CD14-positive monocyte (primary cell): ENCODE results near the gene SMR3B. TPM values are rescaled to one million over a fixed set of nuclear protein-coding genes. Genes with fewer than 3 reads are reported as not detected.

ENCODE experiments used
- DNase-seq, 3 donors: peaks; one replicate each; pipeline ENCODE4 v3.0.0-alpha.2; 2011 to 2022
- H2AFZ ChIP-seq: 2 replicates; pipeline ENCODE4 v1.6.0; 2012; ENCODE audit warnings: mild to moderate bottlenecking, low read depth, low read length, inconsistent platforms; ENCODE audit not compliant: insufficient read depth, poor library complexity, severe bottlenecking
- H3K27ac ChIP-seq, 2 donors: 1 replicate in 1 of 2; 2 replicates in 1 of 2; pipeline ENCODE4 v1.5.1; 2012 to 2013; ENCODE audit warnings: low read length in 2 of 2, control low read depth in 1 of 2, inconsistent platforms in 1 of 2, low read depth in 1 of 2, mild to moderate bottlenecking in 1 of 2
- H3K27me3 ChIP-seq, 2 donors: one replicate each; pipeline versions ENCODE4 v1.6.0 to v1.6.1; 2011 to 2013; ENCODE audit warnings: low read length in 2 of 2; ENCODE audit not compliant: control insufficient read depth in 2 of 2, insufficient read depth in 2 of 2
- H3K36me3 ChIP-seq, 2 donors: replicated peaks in 1 of 2; 1 replicate in 1 of 2; 2 replicates in 1 of 2; pipeline versions ENCODE4 v1.5.1 to v1.6.1; 2012 to 2013; ENCODE audit warnings: low read length in 2 of 2, control low read depth in 1 of 2, inconsistent platforms in 1 of 2, mild to moderate bottlenecking in 1 of 2; ENCODE audit not compliant: insufficient read depth in 2 of 2, control insufficient read depth in 1 of 2
- H3K4me1 ChIP-seq, 2 donors: 1 replicate in 1 of 2; 2 replicates in 1 of 2; pipeline versions ENCODE4 v1.5.1 to v1.6.1; 2012 to 2013; ENCODE audit warnings: low read length in 2 of 2, control low read depth in 1 of 2, inconsistent platforms in 1 of 2, mild to moderate bottlenecking in 1 of 2, moderate library complexity in 1 of 2; ENCODE audit not compliant: insufficient read depth in 2 of 2, control insufficient read depth in 1 of 2
- H3K4me2 ChIP-seq: replicated peaks from 2 replicates; pipeline ENCODE3; 2012; ENCODE audit warnings: low read length, moderate library complexity, mild to moderate bottlenecking; ENCODE audit not compliant: poor library complexity, severe bottlenecking; ENCODE audit errors: extremely low read depth
- H3K4me3 ChIP-seq, 3 experiments: fragments of 200-600 bp in 1 of 3; sonication (generic) in 1 of 3; replicated peaks in 1 of 3; 1 replicate in 2 of 3; 2 replicates in 1 of 3; pipeline ENCODE4 v1.5.1; 2011 to 2013; ENCODE audit warnings: low read length in 3 of 3, mild to moderate bottlenecking in 3 of 3, control low read depth in 2 of 3, low read depth in 2 of 3, inconsistent platforms in 1 of 3, moderate library complexity in 1 of 3
- H3K79me2 ChIP-seq: 2 replicates; pipeline ENCODE4 v1.6.0; 2012; ENCODE audit warnings: mild to moderate bottlenecking, control low read depth, inconsistent platforms, low read length, moderate library complexity; ENCODE audit not compliant: insufficient read depth
- H3K9ac ChIP-seq: 2 replicates; pipeline ENCODE4 v1.6.0; 2017; ENCODE audit warnings: low read length, mild to moderate bottlenecking; ENCODE audit not compliant: insufficient read depth, poor library complexity, severe bottlenecking
- H3K9me3 ChIP-seq, 2 donors: replicated peaks in 1 of 2; 1 replicate in 1 of 2; 2 replicates in 1 of 2; pipeline versions ENCODE4 v1.5.1 to v1.6.1; 2012 to 2013; ENCODE audit warnings: low read length in 2 of 2, control low read depth in 1 of 2; ENCODE audit not compliant: control insufficient read depth in 1 of 2, insufficient read depth in 1 of 2
- H4K20me1 ChIP-seq: 2 replicates; pipeline ENCODE4 v1.6.0; 2012; ENCODE audit warnings: mild to moderate bottlenecking, low read length, control low read depth, moderate library complexity; ENCODE audit not compliant: insufficient read depth
- H3K27ac Mint-ChIP-seq, 7 donors: one replicate each; pipeline ENCODE4 v1.8.0; 2020; ENCODE audit warnings: mild to moderate bottlenecking in 7 of 7, mixed read lengths in 7 of 7, moderate library complexity in 6 of 7, inconsistent platforms in 2 of 7
- H3K27me3 Mint-ChIP-seq, 3 donors: one replicate each; pipeline ENCODE4 v1.8.0; 2021 to 2022; ENCODE audit warnings: low read depth in 3 of 3, mild to moderate bottlenecking in 3 of 3, mixed read lengths in 3 of 3, moderate library complexity in 3 of 3, inconsistent platforms in 1 of 3
- H3K36me3 Mint-ChIP-seq, 2 donors: one replicate each; pipeline ENCODE4 v1.8.0; 2020; ENCODE audit warnings: mixed read lengths in 2 of 2, inconsistent platforms in 1 of 2, mild to moderate bottlenecking in 1 of 2
- H3K4me1 Mint-ChIP-seq: one replicate; pipeline ENCODE4 v1.8.0; 2020; ENCODE audit warnings: mild to moderate bottlenecking, mixed read lengths
- H3K4me3 Mint-ChIP-seq, 2 donors: one replicate each; pipeline ENCODE4 v1.8.0; 2020; ENCODE audit warnings: mild to moderate bottlenecking in 2 of 2, mixed read lengths in 2 of 2, moderate library complexity in 1 of 2
- H3K9me3 Mint-ChIP-seq, 7 donors: one replicate each; pipeline ENCODE4 v1.8.0; 2020 to 2022; ENCODE audit warnings: mixed read lengths in 7 of 7, mild to moderate bottlenecking in 6 of 7, moderate library complexity in 6 of 7, inconsistent platforms in 2 of 7
- CTCF ChIP-seq: fragments of 200-600 bp; IDR thresholded peaks from one replicate; pipeline ENCODE4 v1.8.0; 2022; ENCODE audit warnings: antibody characterized with exemption, mild to moderate bottlenecking
- WGBS: methylation state at CpG from one replicate; pipeline ENCODE4 v1.1.5; 2013; ENCODE audit warnings: missing lambda C conversion rate; ENCODE audit not compliant: insufficient coverage; 5-methylcytosine and 5-hydroxymethylcytosine counted together
- intact Hi-C, 2 donors: fragments of 100-400 bp; cut with micrococcal nuclease; formaldehyde crosslinking; loops; one replicate each; pipeline versions ENCODE4 v1.15.0 to v1.15.1; 2023
- polyA plus RNA-seq, 3 donors: library from polyadenylated mRNA; depleted of rRNA in 1 of 3; unstranded in 2 of 3; stranded (reverse) in 1 of 3; fragments of 300-500 nt in 2 of 3; fragments of >200 nt in 1 of 3; fragmentation: Illumina TruSeq in 2 of 3; gene quantifications; 1 replicate in 2 of 3; 2 replicates in 1 of 3; pipeline ENCODE4 v1.2.3, GENCODE V29; 2012 to 2021

Gene SMR3B
- polyA plus RNA-seq, 3 donors: not detected

- H3K4me1 Mint-ChIP-seq: no peaks in the 10 kb centered on the region
- no peaks in the 10 kb centered on the region for H3K36me3 ChIP-seq
- H3K27me3 Mint-ChIP-seq: no peaks in the 10 kb centered on the region
- H3K4me1 ChIP-seq: no peaks in the 10 kb centered on the region
- H3K4me3 ChIP-seq: no peak overlapping the region
- intact Hi-C loops: no loop called here
- H3K79me2 ChIP-seq: no peaks in the 10 kb centered on the region
- no peak overlapping the region for H3K27ac ChIP-seq
- no peak for DNase-seq
- WGBS: no CpG with 5 or more reads among the region's 4 CpGs
- H3K9ac ChIP-seq: no peak overlapping the region
- no peaks in the 10 kb centered on the region for H3K9me3 ChIP-seq
- H3K4me2 ChIP-seq: no peak overlapping the region
- no peak overlapping the region for H3K27ac Mint-ChIP-seq
- H2AFZ ChIP-seq: no peak overlapping the region
- H3K4me3 Mint-ChIP-seq: no peak overlapping the region
- peaks cover 0 to 5% (median 1%) of the 10 kb centered on the region in 7 donors for H3K9me3 Mint-ChIP-seq
- H3K27me3 ChIP-seq: no peaks in the 10 kb centered on the region
- no peaks in the 10 kb centered on the region for H4K20me1 ChIP-seq
- TF ChIP-seq CTCF: no peak
- no peaks in the 10 kb centered on the region for H3K36me3 Mint-ChIP-seq
These were observed 10.9 kb upstream of the SMR3B start for GRCh38 chr4:70371987-70372386.

GRCh38 chr4:70372760-70373159 lies 10.2 kb upstream of the SMR3B start:
- H3K9me3 ChIP-seq: no peaks in the 10 kb centered on the region
- no peak overlapping the region for H3K4me2 ChIP-seq
- WGBS: no CpG with 5 or more reads among the region's 3 CpGs
- intact Hi-C loops: no loop called here
- H3K4me1 ChIP-seq: no peaks in the 10 kb centered on the region
- no peak overlapping the region for H3K27ac ChIP-seq
- H3K27me3 ChIP-seq: no peaks in the 10 kb centered on the region
- Mint-ChIP-seq H3K9me3 (peaks cover 0 to 5% (median 1%) of the 10 kb centered on the region in 7 donors), H3K36me3 (no peaks in the 10 kb centered on the region), H3K27me3 (no peaks in the 10 kb centered on the region), H3K4me3 (no peak overlapping the region), H3K27ac (no peak overlapping the region), H3K4me1 (no peaks in the 10 kb centered on the region)
- no peaks in the 10 kb centered on the region for H4K20me1 ChIP-seq
- H3K4me3 ChIP-seq: no peak overlapping the region
- no peak for DNase-seq
- no peak overlapping the region for H2AFZ ChIP-seq
- no peaks in the 10 kb centered on the region for H3K36me3 ChIP-seq
- H3K79me2 ChIP-seq: no peaks in the 10 kb centered on the region
- TF ChIP-seq CTCF: no peak
- no peak overlapping the region for H3K9ac ChIP-seq
